ENCODE measurements around the gene KLHDC7B. TPM values are rescaled to one million over a fixed set of nuclear protein-coding genes. Genes with fewer than 3 reads are reported as not detected.

KLHDC7B gene
- total and polyA plus RNA-seq, 2 of the 13 experiments (the other 11 are each of a cell fraction or from before 2014, with no cell fraction given) = 0.11 TPM; not detected in 1

GRCh38 chr22:50599816-50600455 lies 54.2 kb downstream of the KLHDC7B start (continued):
- TF ChIP-seq DRAP1 (CRISPR knock-in tag; IDR thresholded peaks at IDR 0.05) (peak; percentile 68; the same call in 1 of the 2 replicates), TAF1 (CRISPR knock-in tag; IDR thresholded peaks at IDR 0.05) (peak; percentile 70), ZNF333 (CRISPR knock-in tag; IDR thresholded peaks at IDR 0.05; ENCODE audit: borderline replicate concordance) (peak; percentile 99), ZNF75D (CRISPR knock-in tag; IDR thresholded peaks at IDR 0.05; ENCODE audit: borderline replicate concordance) (peak; percentile 98; the same call in 1 of the 2 replicates), SIN3A (IDR thresholded peaks at IDR 0.05; ENCODE audit: borderline replicate concordance, low read depth, low read length) (peak; percentile 100), ZNF816 (CRISPR knock-in tag; IDR thresholded peaks at IDR 0.05; ENCODE audit: borderline replicate concordance) (peak; percentile 93), HOMEZ (CRISPR knock-in tag; IDR thresholded peaks at IDR 0.05; ENCODE audit: low read depth) (peak; percentile 78), MBNL3 (CRISPR knock-in tag; conservative IDR thresholded peaks at IDR 0.05) (no peak), ZNF660 (CRISPR knock-in tag; IDR thresholded peaks at IDR 0.05; ENCODE audit: borderline replicate concordance, low read depth) (peak; percentile 98), SRSF1 (optimal IDR thresholded peaks at IDR 0.05; ENCODE audit: low read depth, low read length) (no peak), ZBTB49 (CRISPR knock-in tag; IDR thresholded peaks at IDR 0.05; ENCODE audit: borderline replicate concordance) (peak; percentile 99), NPAS2 (CRISPR knock-in tag; IDR thresholded peaks at IDR 0.05; ENCODE audit: borderline replicate concordance) (no peak; the same call in 1 of the 2 replicates), ZNF224 (CRISPR knock-in tag; IDR thresholded peaks at IDR 0.05) (no peak), KDM2A (CRISPR knock-in tag; IDR thresholded peaks at IDR 0.05; ENCODE audit: borderline replicate concordance, low read depth) (peak; percentile 93), MLX (CRISPR knock-in tag; IDR thresholded peaks at IDR 0.05) (peak; percentile 69; the same call in 1 of the 2 replicates), SP4 (CRISPR knock-in tag; IDR thresholded peaks at IDR 0.05) (peak; percentile 88), ATF7 (IDR thresholded peaks at IDR 0.05) (no peak), ATF7 (CRISPR knock-in tag; IDR thresholded peaks at IDR 0.05) (peak; percentile 74; the same call in 1 of the 2 replicates), ZNF800 (CRISPR knock-in tag; IDR thresholded peaks at IDR 0.05) (peak; percentile 96), MAFG (CRISPR knock-in tag; IDR thresholded peaks at IDR 0.05) (0 out of 2 replicates have a peak, but pooled peaks have one; percentile 44), KDM1A (CRISPR knock-in tag; IDR thresholded peaks at IDR 0.05) (no peak; the same call in 1 of the 2 replicates)
